Adrenal gland (tissue), 19 donors: ENCODE measurements around the gene TBC1D8B. TPM values are rescaled to one million over a fixed set of nuclear protein-coding genes. Genes with fewer than 3 reads are reported as not detected.
"Not testable (repeated sequence)": the region's sequence is repeated elsewhere in the genome, so short reads cannot be mapped to it uniquely, and the experiment has no call there.

Experiments
- DNase-seq, 7 donors: peaks; one replicate each; pipeline ENCODE4 v3.0.0-alpha.2; 2019 to 2020
- H3K27ac ChIP-seq, 5 donors: fragments of 200-600 bp; sonication (generic) in 4 of 5; 1 replicate in 3 of 5; 2 replicates in 2 of 5; pipeline versions ENCODE4 v1.5.1 to v1.8.0; 2016 to 2020; ENCODE audit warnings: mild to moderate bottlenecking in 1 of 5
- H3K27me3 ChIP-seq: fragments of 200-600 bp; 2 replicates; pipeline ENCODE4 v1.8.0; 2021
- H3K36me3 ChIP-seq, 2 donors: fragments of 200-600 bp; replicated peaks in 1 of 2; 1 replicate in 1 of 2; 2 replicates in 1 of 2; pipeline versions ENCODE4 v1.5.1 to v1.8.0; 2018 to 2022
- H3K4me1 ChIP-seq, 2 donors: fragments of 200-600 bp; replicated peaks in 1 of 2; 1 replicate in 1 of 2; 2 replicates in 1 of 2; pipeline versions ENCODE4 v1.5.1 to v1.8.0; 2018 to 2021
- H3K4me3 ChIP-seq, 4 donors: fragments of 200-600 bp; sonication (generic) in 3 of 4; one replicate each; pipeline ENCODE4 v1.5.1; 2016 to 2018
- H3K9me3 ChIP-seq, 3 donors: fragments of 200-600 bp; sonication (generic) in 1 of 3; replicated peaks in 1 of 3; 1 replicate in 2 of 3; 2 replicates in 1 of 3; pipeline versions ENCODE4 v1.5.1 to v1.8.0; 2016 to 2021
- CTCF ChIP-seq, 6 experiments: fragments of 450-650 bp in 4 of 6; fragments of 200-600 bp in 2 of 6; sonication (generic) in 1 of 6; IDR thresholded peaks; 1 replicate in 5 of 6; 2 replicates in 1 of 6; pipeline versions ENCODE4 v1.5.1 to v1.8.0; 2016 to 2021; ENCODE audit warnings: antibody characterized with exemption in 6 of 6, mild to moderate bottlenecking in 2 of 6, moderate library complexity in 1 of 6
- POLR2A ChIP-seq, 2 donors: fragments of 450-650 bp; IDR thresholded peaks; one replicate each; pipeline ENCODE4 v1.6.1; 2017; ENCODE audit warnings: antibody characterized with exemption in 2 of 2, mild to moderate bottlenecking in 2 of 2, moderate library complexity in 1 of 2
- WGBS, 4 donors: extraction: QIAGEN DNeasy Blood & Tissue Kit in 2 of 4; methylation state at CpG; one replicate each; pipeline versions ENCODE4 v1.1.5 to v1.1.7; 2013 to 2017; 5-methylcytosine and 5-hydroxymethylcytosine counted together
- intact Hi-C, 2 donors: fragments of 100-400 bp; cut with DNase I; formaldehyde crosslinking; loops; one replicate each; pipeline versions ENCODE4 v1.14.1 to v1.15.0; 2022 to 2023
- long read RNA-seq, 10 donors: library from polyadenylated mRNA in 3 of 10; unstranded in 2 of 10; stranded (forward) in 1 of 10; transcript quantifications; one replicate each; pipeline ENCODE4 v2.0.0 and lab custom pipeline, GENCODE V29; 2021 to 2026
- polyA plus RNA-seq, 3 donors: library from polyadenylated mRNA; stranded (reverse); fragments of 200-250 nt in 2 of 3; fragments of 350-450 nt in 1 of 3; fragmentation: Illumina TruSeq in 1 of 3; extraction: RNeasy Lipid Tissue Mini Kit (QIAGEN cat#74804) in 1 of 3; gene quantifications; one replicate each; pipeline ENCODE4 v1.2.3, GENCODE V29; 2013 to 2014
- total RNA-seq, 9 donors: library from RNA; depleted of rRNA in 4 of 9; stranded (reverse); fragments of >200 nt in 4 of 9; fragments of 120-200 nt in 1 of 9; fragmentation: NEBNext Ultra II Directional in 1 of 9; extraction: Animal tissue kit (Norgen Biotek cat#: 25700) in 1 of 9; gene quantifications; one replicate each; pipeline versions ENCODE4 v1.1.0 to v1.2.4, GENCODE V29; 2013 to 2023
- donor health status: healthy with polysubstance abuse.
- donor health status: Bipolar disorder and iron deficiency.
- donor health status: DM: yes; HTN: yes; CAD: no.
- donor health status: DM: no; HTN: no; CAD: no.
- donor health status: DM: no; HTN: no; CAD: no.
- donor health status: DM: yes; HTN: yes; CAD: no.

Gene TBC1D8B
- 10 to 100 TPM; 18.4 to 61.8 (median 29.0) TPM for total RNA-seq
- 10 to 100 TPM; 12.0 to 16.5 (median 12.7) TPM for polyA plus RNA-seq
- long read RNA-seq, donor 1, full-length matches to known transcripts, result 4 of 4 reads
- long read RNA-seq, donor 1, partial matches to known transcripts, result 0 of 4 reads
- long read RNA-seq, donor 1, other reads (novel, unspliced or antisense), result 0 of 4 reads
- long read RNA-seq, donor 2, result 0 reads
- long read RNA-seq, donor 3, full-length matches to known transcripts, result 4 of 4 reads
- long read RNA-seq, donor 3, partial matches to known transcripts, result 0 of 4 reads
- long read RNA-seq, donor 3, other reads (novel, unspliced or antisense), result 0 of 4 reads
- long read RNA-seq, donor 4, full-length matches to known transcripts, result 4 of 24 reads
- long read RNA-seq, donor 4, partial matches to known transcripts, result 16 of 24 reads
- long read RNA-seq, donor 4, other reads (novel, unspliced or antisense), result 4 of 24 reads
- long read RNA-seq, donor 5, full-length matches to known transcripts, result 52 of 79 reads
- long read RNA-seq, donor 5, partial matches to known transcripts, result 11 of 79 reads
- long read RNA-seq, donor 5, other reads (novel, unspliced or antisense), result 16 of 79 reads
- long read RNA-seq, donor 6, full-length matches to known transcripts, result 1 of 17 reads
- long read RNA-seq, donor 6, partial matches to known transcripts, result 11 of 17 reads
- long read RNA-seq, donor 6, other reads (novel, unspliced or antisense), result 5 of 17 reads
- long read RNA-seq, donor 7, full-length matches to known transcripts, result 2 of 2 reads
- long read RNA-seq, donor 7, partial matches to known transcripts, result 0 of 2 reads
- long read RNA-seq, donor 7, other reads (novel, unspliced or antisense), result 0 of 2 reads
- long read RNA-seq, donor 8, full-length matches to known transcripts, result 8 of 8 reads
- long read RNA-seq, donor 8, partial matches to known transcripts, result 0 of 8 reads
- long read RNA-seq, donor 8, other reads (novel, unspliced or antisense), result 0 of 8 reads
- long read RNA-seq, donor 9, full-length matches to known transcripts, result 7 of 7 reads
- long read RNA-seq, donor 9, partial matches to known transcripts, result 0 of 7 reads
- long read RNA-seq, donor 9, other reads (novel, unspliced or antisense), result 0 of 7 reads
- long read RNA-seq, donor 10, full-length matches to known transcripts, result 3 of 3 reads
- long read RNA-seq, donor 10, partial matches to known transcripts, result 0 of 3 reads
- long read RNA-seq, donor 10, other reads (novel, unspliced or antisense), result 0 of 3 reads

DNA sequence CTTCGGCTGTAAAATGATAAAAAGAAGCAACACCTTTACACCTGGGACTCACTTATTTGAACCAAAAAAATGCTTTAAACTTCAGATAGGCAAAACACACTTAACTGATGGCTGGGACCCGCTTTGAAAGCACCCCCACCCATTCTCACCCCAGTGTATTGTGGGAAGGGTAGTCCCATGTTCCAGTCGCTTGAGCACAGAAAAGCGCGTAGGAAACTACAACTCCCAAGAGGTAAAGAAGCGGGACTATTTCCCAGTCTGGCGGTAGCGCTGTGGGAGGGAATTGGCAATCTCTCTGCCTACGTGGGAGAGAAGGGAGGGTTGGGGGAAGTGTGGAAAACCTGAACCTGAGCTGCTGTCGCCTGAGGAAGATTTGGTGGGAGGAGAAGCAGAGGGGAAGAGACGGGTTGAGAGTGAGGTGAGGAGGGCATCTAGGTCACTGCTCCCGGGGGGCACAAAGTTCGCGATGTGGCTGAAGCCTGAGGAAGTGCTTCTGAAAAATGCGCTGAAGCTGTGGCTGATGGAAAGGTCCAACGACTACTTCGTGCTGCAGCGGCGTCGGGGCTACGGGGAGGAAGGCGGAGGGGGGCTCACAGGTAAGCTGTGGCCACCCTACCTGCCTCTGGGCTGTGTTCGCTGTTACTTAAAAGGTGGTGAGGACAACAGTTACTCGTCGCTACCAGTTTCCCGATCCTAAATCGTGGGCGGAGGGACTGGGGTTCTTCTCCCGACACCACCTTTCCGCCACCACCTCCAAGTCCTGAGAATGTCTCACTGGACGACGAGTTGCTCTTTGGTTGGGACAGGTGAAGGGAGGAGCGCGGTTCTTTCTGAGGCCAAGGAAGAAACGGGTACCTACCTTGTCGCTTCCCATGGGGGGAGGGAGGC is at the start of gene TBC1D8B:
TSS of gene TBC1D8B (plus strand) at position 286 of the 888 bp plus-strand sequence. CDS start at position 467, 181 bp downstream.
- TF ChIP-seq POLR2A (IDR thresholded peaks at IDR 0.05) (peak in 1 of 2 donors; percentile 73), CTCF (IDR thresholded peaks at IDR 0.05) (no peak)
- 0 to 40% (median 11%) methylated on average over 12 to 36 of the region's 36 CpGs for WGBS, 4 donors
- H3K36me3 ChIP-seq, result no peaks in the 10 kb centered on the region
- DNase-seq, result peak; percentile 83 to 92 (median 87)
- H3K4me1 ChIP-seq, result no peaks in the 10 kb centered on the region
- H3K27ac ChIP-seq, result peak within 1 kb of the TSS; percentile 21 to 87 (median 48)
- peak within 1 kb of the TSS in 2 of 4 donors; percentile 21 to 61 for H3K4me3 ChIP-seq
- intact Hi-C loops, result no loop called here
- no peaks in the 10 kb centered on the region for H3K9me3 ChIP-seq
- H3K27me3 ChIP-seq, result peaks cover 6% of the 10 kb centered on the region

DNA sequence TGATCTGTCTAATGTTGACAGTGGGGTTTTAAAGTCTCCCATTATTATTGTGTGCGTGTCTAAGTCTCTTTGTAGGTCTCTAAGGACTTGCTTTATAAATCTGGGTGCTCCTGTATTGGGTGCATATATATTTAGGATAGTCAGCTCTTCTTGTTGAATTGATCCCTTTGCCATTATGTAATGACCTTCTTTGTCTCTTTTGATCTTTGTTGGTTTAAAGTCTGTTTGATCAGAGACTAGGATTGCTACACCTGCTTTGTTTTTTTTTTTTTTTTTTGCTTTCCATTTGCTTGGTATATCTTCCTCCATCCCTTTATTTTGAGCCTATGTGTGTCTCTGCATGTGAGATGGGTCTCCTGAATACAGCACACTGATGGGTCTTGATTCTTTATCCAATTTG is 33.2 kb upstream of the TBC1D8B start:
- H3K4me1 ChIP-seq, intact Hi-C loops, H3K27me3 ChIP-seq, H3K4me3 ChIP-seq, DNase-seq, H3K9me3 ChIP-seq, H3K36me3 ChIP-seq, H3K27ac ChIP-seq: not testable (repeated sequence)
- 62 to 86% (median 81%) methylated on average over 1 of the region's 1 CpG for WGBS, 4 donors

DNA sequence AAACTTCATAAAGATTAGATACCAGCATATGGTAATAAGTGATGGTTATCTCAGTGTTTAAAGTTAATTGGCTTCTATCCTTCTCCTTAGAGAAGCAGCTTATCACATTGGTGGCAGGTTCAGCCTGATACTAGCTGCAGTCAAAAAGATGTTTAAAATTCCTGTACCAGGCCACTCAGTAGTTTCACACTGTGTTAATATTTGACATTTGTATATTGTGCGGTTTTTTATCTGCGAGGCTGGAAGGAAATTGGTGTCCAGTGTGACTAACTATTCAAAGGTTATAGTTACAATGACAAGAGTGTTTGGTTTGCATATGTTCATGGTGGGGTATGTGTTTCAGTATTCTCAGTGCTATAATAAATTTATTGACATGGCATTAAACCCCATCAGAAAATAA is 27.5 kb upstream of the TBC1D8B start:
- intact Hi-C loops, result no loop called here

More for the DNA sequence above, 27.5 kb upstream of the TBC1D8B start:
- H3K9me3 ChIP-seq, result no peaks in the 10 kb centered on the region
- H3K4me3 ChIP-seq, result no peak overlapping the region
- TF ChIP-seq POLR2A (IDR thresholded peaks at IDR 0.05), result no peak
- TF ChIP-seq CTCF (IDR thresholded peaks at IDR 0.05), result no peak
- no peak overlapping the region for H3K27ac ChIP-seq
- no peaks in the 10 kb centered on the region for H3K4me1 ChIP-seq
- WGBS, 4 donors, result 59 to 85% (median 75%) methylated on average over 2 of the region's 2 CpGs
- H3K27me3 ChIP-seq, result peaks cover 6% of the 10 kb centered on the region
- DNase-seq, result no peak
- no peaks in the 10 kb centered on the region for H3K36me3 ChIP-seq
